ENCODE data around the gene DECR2.
"Not testable (repeated sequence)": the region's sequence is repeated elsewhere in the genome, so short reads cannot be mapped to it uniquely, and the experiment has no call there.

Gene DECR2

DNA sequence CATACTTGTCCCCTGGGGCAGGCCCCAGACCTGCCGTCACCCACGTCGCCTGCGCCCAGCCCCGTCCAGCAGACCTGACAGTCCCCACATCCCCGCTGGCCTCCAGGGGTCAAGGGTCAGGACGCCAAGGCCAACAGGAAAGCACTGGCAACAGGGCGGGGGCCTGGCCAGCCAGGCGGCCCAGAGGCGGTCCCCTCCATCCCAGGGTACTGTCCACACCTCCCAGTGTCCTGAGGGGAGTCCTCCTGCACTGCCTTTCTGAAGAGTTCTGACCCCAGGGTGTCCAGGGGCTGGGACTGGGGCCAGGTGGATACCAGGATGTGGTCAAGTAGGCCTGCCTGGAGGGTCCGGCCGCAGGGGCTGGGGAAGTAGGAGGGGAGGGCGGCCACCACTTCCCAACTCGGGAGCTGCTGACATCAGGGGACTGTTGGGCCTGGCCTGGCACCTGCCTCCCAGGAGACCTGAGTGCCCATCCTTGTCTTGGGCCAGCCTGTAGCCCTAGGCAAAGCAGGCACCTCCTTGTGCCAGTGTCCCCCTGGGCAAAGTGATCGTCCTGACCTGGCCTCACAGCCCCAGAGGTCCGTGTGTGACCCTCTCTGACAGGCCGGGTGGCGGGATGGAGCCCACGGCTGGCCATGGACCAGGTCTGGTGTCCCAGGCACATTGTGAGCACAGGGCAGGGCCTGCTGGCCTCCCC lies 42.5 kb upstream of the DECR2 start:
- no peak overlapping the region for H3K27ac ChIP-seq
- no peak for TF ChIP-seq CTCF (conservative IDR thresholded peaks at IDR 0.05)
- TF ChIP-seq ZFX (IDR thresholded peaks at IDR 0.05), result no peak

GRCh38 chr16:359871-360697 lies 41.6 kb upstream of the DECR2 start:
- TF ChIP-seq CTCF (conservative IDR thresholded peaks at IDR 0.05) (no peak), ZFX (IDR thresholded peaks at IDR 0.05) (no peak)
- no peak overlapping the region for H3K27ac ChIP-seq

- TF ChIP-seq CTCF (conservative IDR thresholded peaks at IDR 0.05) (no peak), ZFX (IDR thresholded peaks at IDR 0.05) (no peak)
- H3K27ac ChIP-seq, result no peak overlapping the region
Observed at GRCh38 chr16:360698-361336, 40.9 kb upstream of the DECR2 start.

- TF ChIP-seq CTCF (conservative IDR thresholded peaks at IDR 0.05), result no peak
- TF ChIP-seq ZFX (IDR thresholded peaks at IDR 0.05), result no peak
- no peak overlapping the region for H3K27ac ChIP-seq
Observed at GRCh38 chr16:361341-361871, 40.3 kb upstream of the DECR2 start.

DNA sequence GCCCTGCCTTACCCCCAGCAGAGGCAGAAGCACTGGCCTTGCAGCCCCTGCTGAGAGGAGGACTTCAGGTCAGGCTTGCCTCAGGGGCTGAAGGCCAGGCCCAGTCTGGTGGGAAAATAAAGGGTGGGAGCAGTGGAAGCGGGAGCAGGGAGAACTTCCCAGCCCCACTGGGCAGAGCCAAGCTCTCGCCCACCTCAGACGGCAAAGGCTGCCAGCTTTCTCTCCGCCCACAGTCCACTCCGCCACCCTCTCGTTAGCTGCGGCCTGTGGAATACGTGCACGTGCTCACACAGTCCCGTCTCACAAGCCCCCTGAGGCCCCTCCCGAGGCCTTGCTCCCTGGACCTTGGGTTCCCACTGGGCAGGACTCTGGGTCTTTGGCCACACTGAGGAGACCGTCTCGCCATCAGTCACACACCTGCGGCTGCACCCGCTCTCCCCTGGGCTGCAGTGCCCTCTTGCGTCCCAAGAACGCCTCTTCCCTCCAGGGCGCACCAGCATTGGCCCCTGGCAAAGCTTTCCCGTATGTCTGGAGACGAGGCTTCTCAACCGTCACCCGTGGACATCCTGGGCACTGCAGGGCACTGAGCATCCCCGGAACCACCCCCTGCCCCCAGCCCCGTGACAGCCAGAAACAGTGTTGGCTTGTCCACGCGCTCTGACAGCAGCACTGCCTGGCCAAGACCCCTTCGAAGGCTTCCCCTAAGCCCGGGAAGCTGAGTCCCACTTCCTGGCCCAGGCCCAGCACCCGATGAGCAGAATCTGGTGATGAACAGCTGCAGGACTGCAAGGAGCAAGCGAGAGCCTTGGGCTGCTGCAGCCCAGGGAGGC lies 39.6 kb upstream of the DECR2 start:
- TF ChIP-seq CTCF (conservative IDR thresholded peaks at IDR 0.05) (peak; percentile 95), ZFX (IDR thresholded peaks at IDR 0.05) (no peak)
- no peak overlapping the region for H3K27ac ChIP-seq

GRCh38 chr16:362702-362999 lies 39.0 kb upstream of the DECR2 start:
- H3K27ac ChIP-seq, result not testable (repeated sequence)

GRCh38 chr16:363110-363765 lies 38.4 kb upstream of the DECR2 start:
- H3K27ac ChIP-seq, result no peak overlapping the region
- TF ChIP-seq CTCF (conservative IDR thresholded peaks at IDR 0.05) (no peak), ZFX (IDR thresholded peaks at IDR 0.05) (no peak)

All from C4-2B (cell line).